Measurements from ENCODE around the gene TKT.
A peak's percentile ranks its signal among the peaks of the same experiment; 100 is the strongest.

Gene TKT

GRCh38 chr3:53239800-53240199 is 16.0 kb downstream of the TKT start:
- Mint-ChIP-seq H3K27me3 (ENCODE audit: low read depth) (no peaks in the 10 kb centered on the region), H3K4me3 (no peak overlapping the region), H3K36me3 (ENCODE audit: low read depth) (peaks cover 18% of the 10 kb centered on the region), H3K4me1 (ENCODE audit: low read depth) (peaks cover 12% of the 10 kb centered on the region), H3K27ac (no peak overlapping the region), H3K9me3 (no peaks in the 10 kb centered on the region)

GRCh38 chr3:53238886-53239285 is 16.9 kb downstream of the TKT start:
- Mint-ChIP-seq H3K9me3 (no peaks in the 10 kb centered on the region), H3K4me3 (no peak overlapping the region), H3K36me3 (ENCODE audit: low read depth) (peaks cover 18% of the 10 kb centered on the region), H3K27me3 (ENCODE audit: low read depth) (no peaks in the 10 kb centered on the region), H3K4me1 (ENCODE audit: low read depth) (peaks cover 16% of the 10 kb centered on the region), H3K27ac (no peak overlapping the region)

GRCh38 chr3:53238051-53238850 is 17.6 kb downstream of the TKT start:
- Mint-ChIP-seq H3K4me3 (no peak overlapping the region), H3K27ac (no peak overlapping the region), H3K9me3 (no peaks in the 10 kb centered on the region), H3K36me3 (ENCODE audit: low read depth) (peaks cover 21% of the 10 kb centered on the region), H3K4me1 (ENCODE audit: low read depth) (peaks cover 14% of the 10 kb centered on the region), H3K27me3 (ENCODE audit: low read depth) (no peaks in the 10 kb centered on the region)

- Mint-ChIP-seq H3K36me3 (ENCODE audit: low read depth) (peaks cover 26% of the 10 kb centered on the region), H3K9me3 (no peaks in the 10 kb centered on the region), H3K4me1 (ENCODE audit: low read depth) (peaks cover 14% of the 10 kb centered on the region), H3K27ac (peak overlapping the region; percentile 41), H3K27me3 (ENCODE audit: low read depth) (no peaks in the 10 kb centered on the region), H3K4me3 (no peak overlapping the region)
These were observed 19.5 kb downstream of the TKT start for GRCh38 chr3:53236112-53236841.

- Mint-ChIP-seq H3K9me3 (no peaks in the 10 kb centered on the region), H3K36me3 (ENCODE audit: low read depth) (peaks cover 26% of the 10 kb centered on the region), H3K4me3 (no peak overlapping the region), H3K27me3 (ENCODE audit: low read depth) (no peaks in the 10 kb centered on the region), H3K27ac (peak overlapping the region; percentile 69), H3K4me1 (ENCODE audit: low read depth) (peaks cover 14% of the 10 kb centered on the region)
These were observed 20.3 kb downstream of the TKT start for GRCh38 chr3:53235545-53235944.

- H3K4me3 Mint-ChIP-seq, result no peak overlapping the region
- no peak overlapping the region for H3K27ac Mint-ChIP-seq
- H3K4me1 Mint-ChIP-seq (ENCODE audit: low read depth), result peaks cover 14% of the 10 kb centered on the region
- H3K9me3 Mint-ChIP-seq, result no peaks in the 10 kb centered on the region
- peaks cover 27% of the 10 kb centered on the region for H3K36me3 Mint-ChIP-seq (ENCODE audit: low read depth)
- H3K27me3 Mint-ChIP-seq (ENCODE audit: low read depth), result no peaks in the 10 kb centered on the region
These were observed 21.0 kb downstream of the TKT start for GRCh38 chr3:53234841-53235232.

GRCh38 chr3:53234130-53234840 is 21.5 kb downstream of the TKT start:
- no peaks in the 10 kb centered on the region for H3K27me3 Mint-ChIP-seq (ENCODE audit: low read depth)
- no peaks in the 10 kb centered on the region for H3K9me3 Mint-ChIP-seq
- no peak overlapping the region for H3K4me3 Mint-ChIP-seq
- H3K4me1 Mint-ChIP-seq (ENCODE audit: low read depth), result peaks cover 14% of the 10 kb centered on the region
- H3K27ac Mint-ChIP-seq, result peak overlapping the region; percentile 65
- H3K36me3 Mint-ChIP-seq (ENCODE audit: low read depth), result peaks cover 25% of the 10 kb centered on the region

- Mint-ChIP-seq H3K9me3 (no peaks in the 10 kb centered on the region), H3K27me3 (ENCODE audit: low read depth) (no peaks in the 10 kb centered on the region), H3K4me3 (no peak overlapping the region), H3K36me3 (ENCODE audit: low read depth) (peaks cover 26% of the 10 kb centered on the region), H3K4me1 (ENCODE audit: low read depth) (peaks cover 12% of the 10 kb centered on the region), H3K27ac (no peak overlapping the region)
These were observed 23.0 kb downstream of the TKT start for GRCh38 chr3:53232641-53233377.

- Mint-ChIP-seq H3K27ac (no peak overlapping the region), H3K4me1 (ENCODE audit: low read depth) (peaks cover 11% of the 10 kb centered on the region), H3K4me3 (no peak overlapping the region), H3K27me3 (ENCODE audit: low read depth) (no peaks in the 10 kb centered on the region), H3K36me3 (ENCODE audit: low read depth) (peaks cover 28% of the 10 kb centered on the region), H3K9me3 (no peaks in the 10 kb centered on the region)
These were observed 24.0 kb downstream of the TKT start for GRCh38 chr3:53231532-53232511.

GRCh38 chr3:53230789-53231188 is 25.0 kb downstream of the TKT start:
- Mint-ChIP-seq H3K27ac (no peak overlapping the region), H3K9me3 (no peaks in the 10 kb centered on the region), H3K27me3 (ENCODE audit: low read depth) (no peaks in the 10 kb centered on the region), H3K36me3 (ENCODE audit: low read depth) (peaks cover 26% of the 10 kb centered on the region), H3K4me3 (no peak overlapping the region), H3K4me1 (ENCODE audit: low read depth) (peaks cover 4% of the 10 kb centered on the region)

- H3K36me3 Mint-ChIP-seq (ENCODE audit: low read depth), result peaks cover 26% of the 10 kb centered on the region
- H3K27me3 Mint-ChIP-seq (ENCODE audit: low read depth), result no peaks in the 10 kb centered on the region
- H3K4me3 Mint-ChIP-seq, result no peak overlapping the region
- peaks cover 4% of the 10 kb centered on the region for H3K4me1 Mint-ChIP-seq (ENCODE audit: low read depth)
- H3K27ac Mint-ChIP-seq, result no peak overlapping the region
- no peaks in the 10 kb centered on the region for H3K9me3 Mint-ChIP-seq
These were observed 25.7 kb downstream of the TKT start for GRCh38 chr3:53230041-53230621.

GRCh38 chr3:53229606-53230005 is 26.2 kb downstream of the TKT start:
- Mint-ChIP-seq H3K27ac (no peak overlapping the region), H3K36me3 (ENCODE audit: low read depth) (peaks cover 27% of the 10 kb centered on the region)

GRCh38 chr3:53229171-53229570 is 26.7 kb downstream of the TKT start:
- Mint-ChIP-seq H3K4me3 (no peak overlapping the region), H3K27me3 (ENCODE audit: low read depth) (no peaks in the 10 kb centered on the region), H3K36me3 (ENCODE audit: low read depth) (peaks cover 27% of the 10 kb centered on the region), H3K9me3 (no peaks in the 10 kb centered on the region), H3K27ac (no peak overlapping the region), H3K4me1 (ENCODE audit: low read depth) (no peaks in the 10 kb centered on the region)

More at GRCh38 chr3:53229606-53230005, 26.2 kb downstream of the TKT start:
- Mint-ChIP-seq H3K4me3 (no peak overlapping the region), H3K9me3 (no peaks in the 10 kb centered on the region), H3K27me3 (ENCODE audit: low read depth) (no peaks in the 10 kb centered on the region), H3K4me1 (ENCODE audit: low read depth) (peaks cover 4% of the 10 kb centered on the region)

All from T-helper 1 cell treated with Interleukin-12 subunit alpha and Interleukin-12 subunit beta and Interleukin-4 antibody, amounts not matched to agents 30 μg/mL and 1 μg/mL, for 36 hours (primary cell).